Hepatocyte (in vitro differentiated cells): Measurements from ENCODE around the gene APOE. TPM values are rescaled to one million over a fixed set of nuclear protein-coding genes. Genes with fewer than 3 reads are reported as not detected.
"Not testable (repeated sequence)": the region's sequence is repeated elsewhere in the genome, so short reads cannot be mapped to it uniquely, and the experiment has no call there.

Source experiments
- DNase-seq: peaks from one replicate; pipeline ENCODE4 v3.0.0-alpha.2; 2016; ENCODE audit warnings: low spot score
- H2AFZ ChIP-seq: fragments of 200-600 bp; sonication (generic); 2 replicates; pipeline ENCODE4 v1.6.0; 2016; ENCODE audit warnings: antibody characterized with exemption, mild to moderate bottlenecking
- H3K27ac ChIP-seq: fragments of 200-600 bp; sonication (generic); 2 replicates; pipeline ENCODE4 v1.5.1; 2016; ENCODE audit warnings: mild to moderate bottlenecking
- H3K27me3 ChIP-seq: fragments of 200-600 bp; sonication (generic); 2 replicates; pipeline ENCODE4 v1.6.1; 2016
- H3K36me3 ChIP-seq: fragments of 200-600 bp; sonication (generic); replicated peaks from 2 replicates; pipeline ENCODE4 v1.5.1; 2016; ENCODE audit warnings: low read depth; ENCODE audit not compliant: insufficient read depth
- H3K4me1 ChIP-seq: fragments of 200-600 bp; sonication (generic); 2 replicates; pipeline ENCODE4 v1.5.1; 2016; ENCODE audit warnings: mild to moderate bottlenecking, moderate library complexity; ENCODE audit not compliant: insufficient read depth
- H3K4me2 ChIP-seq: fragments of 200-600 bp; sonication (generic); 2 replicates; pipeline ENCODE4 v1.6.0; 2016
- H3K4me3 ChIP-seq: fragments of 200-600 bp; sonication (generic); 2 replicates; pipeline ENCODE4 v1.5.1; 2016; ENCODE audit warnings: mild to moderate bottlenecking
- H3K79me2 ChIP-seq: fragments of 200-600 bp; sonication (generic); 2 replicates; pipeline ENCODE4 v1.6.0; 2017; ENCODE audit warnings: mild to moderate bottlenecking
- H3K9me2 ChIP-seq: fragments of 200-600 bp; sonication (generic); replicated peaks from 2 replicates; pipeline ENCODE4 v1.6.0; 2017; ENCODE audit warnings: mild to moderate bottlenecking; ENCODE audit not compliant: insufficient read depth
- H3K9me3 ChIP-seq: fragments of 200-600 bp; sonication (generic); 2 replicates; pipeline ENCODE4 v1.5.1; 2016; ENCODE audit warnings: low read depth, mild to moderate bottlenecking
- H4K20me1 ChIP-seq: fragments of 200-600 bp; sonication (generic); 2 replicates; pipeline ENCODE4 v1.6.0; 2016; ENCODE audit warnings: mild to moderate bottlenecking; ENCODE audit not compliant: insufficient read depth, poor library complexity, severe bottlenecking
- CTCF ChIP-seq: fragments of 200-600 bp; sonication (generic); IDR thresholded peaks from 2 replicates; pipeline ENCODE4 v1.5.1; 2016; ENCODE audit warnings: antibody characterized with exemption, mild to moderate bottlenecking; ENCODE audit not compliant: poor library complexity
- EZH2 ChIP-seq: fragments of 200-600 bp; sonication (generic); IDR thresholded peaks from 2 replicates; pipeline ENCODE4 v1.6.1; 2016; ENCODE audit warnings: antibody characterized with exemption, mild to moderate bottlenecking, borderline replicate concordance
- EZH2phosphoT487 ChIP-seq: fragments of 200-600 bp; sonication (generic); IDR thresholded peaks from one replicate; pipeline ENCODE4 v1.6.1; 2018; ENCODE audit warnings: antibody characterized with exemption, mild to moderate bottlenecking, low read depth, moderate library complexity; ENCODE audit not compliant: unreplicated experiment, severe bottlenecking
- WGBS: methylation state at CpG from one replicate; pipeline ENCODE4 v1.1.6; 2016; ENCODE audit warnings: low lambda C conversion rate; ENCODE audit errors: missing lambda C conversion rate; 5-methylcytosine and 5-hydroxymethylcytosine counted together
- polyA plus RNA-seq: library from polyadenylated mRNA; unstranded; fragments of >200 nt; fragmentation: Nextera tagmentation; extraction: Ambion mirVana; gene quantifications from 2 replicates; pipeline ENCODE4 v1.2.1, GENCODE V29; 2016
- total RNA-seq: library from RNA; depleted of rRNA; stranded (reverse); fragments of >200 nt; gene quantifications from 2 replicates; pipeline ENCODE4 v1.2.3, GENCODE V29; 2014

Gene APOE
- total RNA-seq, result 3,920 and 3,946 TPM in 2 replicates
- 3,558 and 4,019 TPM in 2 replicates for polyA plus RNA-seq

- peak; percentile 75 for DNase-seq
- Histone ChIP-seq H3K27ac (peak within 1 kb of the TSS; percentile 91), H3K27me3 (no peaks in the 10 kb centered on the region), H3K4me3 (peak within 1 kb of the TSS; percentile 54), H3K36me3 (no peaks in the 10 kb centered on the region), H2AFZ (peak within 1 kb of the TSS; percentile 65), H3K4me2 (peak within 1 kb of the TSS; percentile 91), H3K79me2 (peaks cover 3% of the 10 kb centered on the region), H4K20me1 (peaks cover 6% of the 10 kb centered on the region), H3K4me1 (peaks cover 27% of the 10 kb centered on the region), H3K9me2 (no peaks in the 10 kb centered on the region), H3K9me3 (no peaks in the 10 kb centered on the region)
- 0% methylated on average over 12 of the region's 20 CpGs for WGBS
- TF ChIP-seq CTCF, result no peak
- no peak for TF ChIP-seq EZH2
- TF ChIP-seq EZH2phosphoT487, result no peak
Observed at GRCh38 chr19:44905437-44906160, at the start of gene APOE. TSS of gene APOE (plus strand) at chr19:44905796. CDS start at chr19:44906625, 829 bp downstream.

- Histone ChIP-seq H3K27me3 (no peaks in the 10 kb centered on the region), H3K79me2 (peaks cover 95% of the 10 kb centered on the region), H4K20me1 (peaks cover 80% of the 10 kb centered on the region), H3K9me2 (no peaks in the 10 kb centered on the region), H3K4me2 (no peak overlapping the region), H3K4me3 (no peak overlapping the region), H3K27ac (peak overlapping the region; percentile 34), H2AFZ (no peak overlapping the region), H3K9me3 (no peaks in the 10 kb centered on the region), H3K36me3 (no peaks in the 10 kb centered on the region), H3K4me1 (peaks cover 5% of the 10 kb centered on the region)
- DNase-seq, result no peak
- no peak for TF ChIP-seq CTCF
- 76% methylated on average over 10 of the region's 10 CpGs for WGBS
Observed at GRCh38 chr19:44856421-44857083, 49.0 kb upstream of the APOE start.

GRCh38 chr19:44857837-44858236, 47.8 kb upstream of the APOE start:
- DNase-seq, result no peak
- no peak overlapping the region for H3K27ac ChIP-seq
- H3K9me3 ChIP-seq, result no peaks in the 10 kb centered on the region
- no peaks in the 10 kb centered on the region for H3K36me3 ChIP-seq
- H3K27me3 ChIP-seq, result no peaks in the 10 kb centered on the region
- TF ChIP-seq EZH2phosphoT487 (no peak), CTCF (no peak), EZH2 (no peak)
- H4K20me1 ChIP-seq, result peaks cover 71% of the 10 kb centered on the region
- H3K4me3 ChIP-seq, result no peak overlapping the region
- no peaks in the 10 kb centered on the region for H3K9me2 ChIP-seq
- H2AFZ ChIP-seq, result no peak overlapping the region
- WGBS, result 71% methylated on average over 4 of the region's 4 CpGs
- no peak overlapping the region for H3K4me2 ChIP-seq
- peaks cover 5% of the 10 kb centered on the region for H3K4me1 ChIP-seq
- H3K79me2 ChIP-seq, result peaks cover 91% of the 10 kb centered on the region

- not testable (repeated sequence) for H2AFZ ChIP-seq, H3K27ac ChIP-seq, H3K4me2 ChIP-seq, H3K27me3 ChIP-seq, DNase-seq, H3K36me3 ChIP-seq, H3K9me3 ChIP-seq, H3K9me2 ChIP-seq, H3K4me3 ChIP-seq, H3K4me1 ChIP-seq
- 87% methylated on average over 3 of the region's 3 CpGs for WGBS
- Histone ChIP-seq H3K79me2 (peaks cover 91% of the 10 kb centered on the region), H4K20me1 (peaks cover 46% of the 10 kb centered on the region)
Observed at GRCh38 chr19:44861576-44861975, 44.0 kb upstream of the APOE start.
